Measurements from ENCODE around the gene CLN5.

DNA sequence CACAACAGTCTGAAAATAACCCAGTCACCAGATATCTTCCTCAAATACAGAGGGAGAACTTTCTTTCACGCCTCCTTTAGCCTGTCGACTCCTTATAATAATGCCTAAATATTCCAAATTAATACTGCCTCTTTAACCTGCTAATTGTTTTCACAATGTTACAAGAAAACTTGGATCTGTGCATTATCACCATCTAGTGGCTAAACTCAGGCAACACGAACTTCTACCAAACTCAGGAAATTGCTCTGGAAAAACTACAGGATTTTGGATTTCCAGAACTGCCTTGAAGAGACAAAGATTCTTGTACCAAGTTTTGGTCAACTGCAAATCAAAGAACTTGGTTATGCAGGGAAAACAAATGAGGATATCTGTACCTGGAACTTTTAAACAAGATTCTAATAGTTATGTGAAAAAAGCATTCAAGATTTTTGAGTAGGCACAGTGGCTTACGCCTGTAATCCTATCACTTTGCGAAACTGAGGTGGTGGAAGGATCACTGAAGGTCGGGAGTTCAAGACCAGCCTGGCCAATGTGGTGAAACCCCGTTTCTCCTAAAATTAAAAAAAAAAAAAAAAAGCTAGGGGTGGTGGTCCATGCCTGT lies 10.8 kb downstream of the CLN5 start:
- TF ChIP-seq, protein P1, sequence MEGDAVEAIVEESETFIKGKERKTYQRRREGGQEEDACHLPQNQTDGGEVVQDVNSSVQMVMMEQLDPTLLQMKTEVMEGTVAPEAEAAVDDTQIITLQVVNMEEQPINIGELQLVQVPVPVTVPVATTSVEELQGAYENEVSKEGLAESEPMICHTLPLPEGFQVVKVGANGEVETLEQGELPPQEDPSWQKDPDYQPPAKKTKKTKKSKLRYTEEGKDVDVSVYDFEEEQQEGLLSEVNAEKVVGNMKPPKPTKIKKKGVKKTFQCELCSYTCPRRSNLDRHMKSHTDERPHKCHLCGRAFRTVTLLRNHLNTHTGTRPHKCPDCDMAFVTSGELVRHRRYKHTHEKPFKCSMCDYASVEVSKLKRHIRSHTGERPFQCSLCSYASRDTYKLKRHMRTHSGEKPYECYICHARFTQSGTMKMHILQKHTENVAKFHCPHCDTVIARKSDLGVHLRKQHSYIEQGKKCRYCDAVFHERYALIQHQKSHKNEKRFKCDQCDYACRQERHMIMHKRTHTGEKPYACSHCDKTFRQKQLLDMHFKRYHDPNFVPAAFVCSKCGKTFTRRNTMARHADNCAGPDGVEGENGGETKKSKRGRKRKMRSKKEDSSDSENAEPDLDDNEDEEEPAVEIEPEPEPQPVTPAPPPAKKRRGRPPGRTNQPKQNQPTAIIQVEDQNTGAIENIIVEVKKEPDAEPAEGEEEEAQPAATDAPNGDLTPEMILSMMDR (IDR thresholded peaks at IDR 0.05; ENCODE audit: extremely low read depth in 1 of 2, insufficient read depth in 1 of 2, low read depth in 1 of 2, low read length in 2 of 2), result peak; percentile 55 to 67
- TF ChIP-seq POLR2A (IDR thresholded peaks at IDR 0.05; ENCODE audit: low read depth, low read length) (no peak), EZH2 (IDR thresholded peaks at IDR 0.05; ENCODE audit: borderline replicate concordance, low read depth, low read length, severe bottlenecking) (no peak), JUN (IDR thresholded peaks at IDR 0.05; ENCODE audit: borderline replicate concordance, insufficient read depth, insufficient read length, low read depth) (no peak), POLR2AphosphoS5 (IDR thresholded peaks at IDR 0.05; ENCODE audit: insufficient read depth, low read depth, low read length) (no peak), MYC (IDR thresholded peaks at IDR 0.05; ENCODE audit: low read depth, low read length) (no peak)
